Retinal pigment epithelial cell (primary cell): ENCODE data around the gene DUS4L.

Experiments
- DNase-seq: peaks from one replicate; pipeline ENCODE4 v3.0.0-alpha.2; 2010; ENCODE audit warnings: low read depth
- H3K4me3 ChIP-seq: 2 replicates; pipeline ENCODE4 v1.5.1; 2011; ENCODE audit warnings: mild to moderate bottlenecking, low read length, control low read depth, moderate library complexity
- CTCF ChIP-seq: conservative IDR thresholded peaks from 2 replicates; pipeline ENCODE4 v1.5.1; 2011; ENCODE audit warnings: low read depth, low read length, control low read depth, inconsistent platforms

The DUS4L gene

DNA sequence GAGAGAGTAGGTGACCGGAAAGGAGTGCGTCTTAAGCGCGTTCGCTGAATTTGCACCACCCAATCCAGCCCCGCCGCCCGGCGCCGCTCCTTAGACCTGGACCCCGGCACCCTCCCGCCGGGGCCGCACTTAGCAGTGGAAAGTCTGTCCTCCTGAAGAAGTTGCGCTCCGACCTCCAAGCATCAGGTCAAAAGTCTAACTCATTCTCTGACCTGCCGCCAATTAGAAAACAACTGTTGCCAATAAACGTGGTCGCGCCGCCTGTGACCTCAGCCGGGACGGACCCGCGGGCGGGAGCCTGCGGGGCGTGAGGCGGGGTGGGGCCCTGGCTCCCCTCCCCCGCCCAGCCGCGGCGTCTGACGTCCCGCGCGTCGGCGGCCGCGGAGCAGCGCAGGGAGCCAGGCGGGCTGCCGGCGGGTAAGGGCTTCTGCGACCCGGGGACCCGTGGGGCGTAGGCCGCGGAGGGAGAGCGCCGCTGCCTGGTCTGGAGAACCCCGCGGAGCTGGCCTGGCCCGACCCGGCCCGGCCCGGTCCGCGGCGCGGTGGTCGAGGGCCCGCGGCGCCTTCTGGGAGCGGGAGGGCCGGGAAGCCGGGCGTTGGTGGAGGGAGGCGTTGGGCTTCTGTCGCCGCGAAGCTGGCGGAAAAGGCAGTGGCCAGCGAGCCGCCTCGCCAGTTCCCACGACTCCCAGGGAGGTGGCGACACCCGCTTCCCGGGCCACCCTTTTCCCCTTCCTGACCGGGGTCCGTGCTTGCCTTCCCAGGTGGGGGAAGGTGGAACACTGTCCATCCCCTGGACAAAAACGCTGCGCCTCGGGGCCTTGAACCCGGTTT, 16.3 kb downstream of the DUS4L start, which contains the start of gene BCAP29:
Gene BCAP29 (plus strand): TSS at position 362 of the 831 bp plus-strand sequence. CDS start 527 bp downstream, outside the sequence.
- H3K4me3 ChIP-seq: peak within 1 kb of the TSS; percentile 87
- peak; percentile 31 for TF ChIP-seq CTCF
- no peak for DNase-seq

DNA sequence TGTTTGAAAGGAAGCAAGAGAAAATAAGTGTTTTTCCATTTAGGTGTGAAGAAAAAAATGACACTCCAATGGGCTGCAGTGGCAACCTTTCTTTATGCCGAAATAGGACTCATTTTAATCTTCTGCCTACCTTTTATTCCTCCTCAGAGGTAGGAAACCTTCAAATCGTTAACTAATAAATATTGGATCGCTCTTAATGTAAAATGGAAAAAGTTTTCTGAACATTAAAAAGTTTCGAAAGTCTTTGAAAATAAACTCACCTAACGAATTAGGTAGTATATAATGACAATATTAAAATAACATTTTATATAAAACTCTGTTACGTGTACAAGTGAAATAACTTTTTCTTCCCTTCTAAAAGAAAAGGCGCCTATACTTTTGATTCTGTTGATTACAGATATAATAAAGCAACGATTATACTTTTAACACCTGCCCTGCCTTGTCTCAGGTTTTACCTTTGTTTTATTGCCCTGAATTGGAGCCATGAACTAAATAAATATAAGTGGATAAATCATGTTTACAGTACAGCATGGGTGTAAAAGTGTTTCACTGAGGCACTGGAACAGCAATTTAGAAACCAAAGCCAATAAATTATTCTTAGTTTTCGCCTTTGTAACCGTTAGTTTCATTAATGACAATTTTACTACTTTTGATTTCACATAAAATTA, 17.1 kb downstream of the DUS4L start:
- DNase-seq: no peak

DNA sequence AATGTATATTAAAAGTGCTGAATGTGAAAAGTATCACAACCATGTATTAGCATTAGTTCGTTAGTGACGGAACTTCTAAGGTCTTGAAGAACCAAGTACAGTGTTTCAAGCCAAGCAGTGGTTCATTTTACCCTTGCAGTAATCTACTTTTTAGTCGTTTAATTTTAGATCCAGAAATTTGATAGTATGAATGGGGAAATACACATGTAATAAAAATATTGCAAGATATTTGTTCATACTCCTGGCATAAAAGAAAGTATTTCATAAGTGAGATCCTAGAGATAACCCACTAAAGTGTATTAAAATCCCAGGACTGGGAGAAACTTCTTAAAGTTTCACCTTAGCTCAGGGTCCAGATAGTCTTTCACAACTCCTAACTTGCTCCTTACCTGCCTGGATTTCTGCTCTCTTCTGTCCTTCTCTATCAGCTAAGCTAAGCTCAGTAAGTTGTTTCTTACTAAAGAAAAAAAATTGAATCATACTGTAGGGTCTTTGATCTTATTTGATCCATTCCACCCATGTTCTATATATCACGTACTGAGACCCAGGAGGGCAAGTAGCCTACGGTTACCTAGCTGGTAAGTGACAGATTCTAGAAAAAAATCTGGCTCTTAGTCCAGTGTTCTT, 17.7 kb downstream of the DUS4L start:
- DNase-seq: no peak
- H3K4me3 ChIP-seq: no peak overlapping the region
- TF ChIP-seq CTCF: no peak

More for the DNA sequence above, 17.1 kb downstream of the DUS4L start:
- TF ChIP-seq CTCF: no peak
- H3K4me3 ChIP-seq: peak overlapping the region; percentile 87

DNA sequence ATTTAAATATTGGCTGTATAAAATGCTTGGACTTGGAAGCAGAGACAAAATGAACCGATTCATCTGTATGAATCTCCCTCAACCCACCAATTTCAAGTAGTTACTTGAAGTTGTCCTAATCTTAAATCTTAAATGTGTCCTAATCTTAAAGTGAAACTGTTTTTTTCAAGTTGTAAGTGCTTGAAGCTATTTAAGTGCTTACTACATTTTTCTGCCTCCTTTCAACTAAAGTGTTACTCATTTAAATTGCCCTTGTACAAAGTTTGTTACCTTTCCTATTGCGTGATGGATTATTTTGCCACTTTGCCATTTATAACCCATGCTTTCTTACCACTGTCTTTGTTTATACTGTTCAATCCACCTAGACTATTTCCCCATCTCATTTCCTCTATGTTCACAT, 19.1 kb downstream of the DUS4L start:
- no peak for DNase-seq
- TF ChIP-seq CTCF: no peak
- no peak overlapping the region for H3K4me3 ChIP-seq

DNA sequence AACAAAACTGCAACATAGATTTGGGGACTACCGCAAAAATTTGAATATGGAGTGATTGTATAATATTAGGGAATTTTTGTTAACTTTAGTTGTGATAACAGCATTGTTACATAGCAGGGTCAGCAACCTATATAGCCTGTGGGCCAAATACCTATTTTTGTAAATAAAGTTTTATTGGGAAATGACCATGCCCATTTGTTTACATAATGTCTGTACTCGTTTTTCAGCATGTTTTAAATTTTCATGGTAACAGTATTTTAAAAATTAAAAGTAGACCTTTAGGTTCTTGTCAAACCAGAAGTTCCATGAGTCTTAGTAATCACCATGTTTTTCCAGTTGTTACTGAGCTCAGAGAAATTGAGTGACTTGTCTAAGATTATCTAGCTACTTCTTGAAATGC, 20.9 kb downstream of the DUS4L start:
- no peak for DNase-seq
- TF ChIP-seq CTCF: no peak
- H3K4me3 ChIP-seq: no peak overlapping the region

- DNase-seq: no peak
- no peak for TF ChIP-seq CTCF
- H3K4me3 ChIP-seq: no peak overlapping the region
Measured at GRCh38 chr7:107588529-107589130, 24.9 kb downstream of the DUS4L start.
